ENCODE measurements around the gene UBXN7. TPM values are rescaled to one million over a fixed set of nuclear protein-coding genes. Genes with fewer than 3 reads are reported as not detected.
"Not testable (repeated sequence)": the region's sequence is repeated elsewhere in the genome, so short reads cannot be mapped to it uniquely, and the experiment has no call there.

UBXN7 gene
- total RNA-seq, 1 donor, result 21.0 TPM

GRCh38 chr3:196454935-196455334 lies 22.7 kb upstream of the UBXN7 start:
- no peaks in the 10 kb centered on the region for H3K36me3 ChIP-seq (ENCODE audit: insufficient read depth, low read length)
- no peak overlapping the region for H3K27ac ChIP-seq (ENCODE audit: low read depth, low read length)
- H3K9me3 ChIP-seq (ENCODE audit: low read depth, low read length), result no peaks in the 10 kb centered on the region
- no peak for TF ChIP-seq CTCF (IDR thresholded peaks at IDR 0.05; ENCODE audit: extremely low read depth, low read depth, low read length)
- no peak overlapping the region for H2AFZ ChIP-seq (ENCODE audit: low read length)
- peak; percentile 76 for DNase-seq (ENCODE audit: insufficient read length, low spot score, missing footprints)
- no peaks in the 10 kb centered on the region for H4K20me1 ChIP-seq (ENCODE audit: insufficient read depth, low read length)
- no peak overlapping the region for H3K4me3 ChIP-seq (ENCODE audit: insufficient read depth, low read length)
- H3K4me1 ChIP-seq (ENCODE audit: insufficient read depth, low read length), result no peaks in the 10 kb centered on the region
- H3K27me3 ChIP-seq (ENCODE audit: insufficient read depth, low read length), result no peaks in the 10 kb centered on the region
- H3K4me2 ChIP-seq (ENCODE audit: insufficient read depth, low read length), result no peak overlapping the region
- H3K79me2 ChIP-seq (ENCODE audit: insufficient read depth, low read length), result no peaks in the 10 kb centered on the region

- not testable (repeated sequence) for H3K9me3 ChIP-seq (ENCODE audit: low read depth, low read length); H3K27me3 ChIP-seq (ENCODE audit: insufficient read depth, low read length); H3K4me1 ChIP-seq (ENCODE audit: insufficient read depth, low read length); H3K27ac ChIP-seq (ENCODE audit: low read depth, low read length); H3K36me3 ChIP-seq (ENCODE audit: insufficient read depth, low read length); H4K20me1 ChIP-seq (ENCODE audit: insufficient read depth, low read length); H3K4me2 ChIP-seq (ENCODE audit: insufficient read depth, low read length); H3K79me2 ChIP-seq (ENCODE audit: insufficient read depth, low read length); DNase-seq (ENCODE audit: insufficient read length, low spot score, missing footprints); H3K4me3 ChIP-seq (ENCODE audit: insufficient read depth, low read length); H2AFZ ChIP-seq (ENCODE audit: low read length)
These were observed 13.2 kb upstream of the UBXN7 start for GRCh38 chr3:196445391-196445790.

- no peak overlapping the region for H3K4me3 ChIP-seq (ENCODE audit: insufficient read depth, low read length)
- no peak for TF ChIP-seq CTCF (IDR thresholded peaks at IDR 0.05; ENCODE audit: extremely low read depth, low read depth, low read length)
- peak overlapping the region; percentile 10 for H3K4me2 ChIP-seq (ENCODE audit: insufficient read depth, low read length)
- no peaks in the 10 kb centered on the region for H3K79me2 ChIP-seq (ENCODE audit: insufficient read depth, low read length)
- no peaks in the 10 kb centered on the region for H4K20me1 ChIP-seq (ENCODE audit: insufficient read depth, low read length)
- DNase-seq (ENCODE audit: insufficient read length, low spot score, missing footprints), result no peak
- no peaks in the 10 kb centered on the region for H3K36me3 ChIP-seq (ENCODE audit: insufficient read depth, low read length)
- H3K9me3 ChIP-seq (ENCODE audit: low read depth, low read length), result no peaks in the 10 kb centered on the region
- H3K27ac ChIP-seq (ENCODE audit: low read depth, low read length), result no peak overlapping the region
- peaks cover 9% of the 10 kb centered on the region for H3K4me1 ChIP-seq (ENCODE audit: insufficient read depth, low read length)
- H2AFZ ChIP-seq (ENCODE audit: low read length), result peak overlapping the region; percentile 31
- H3K27me3 ChIP-seq (ENCODE audit: insufficient read depth, low read length), result no peaks in the 10 kb centered on the region
These were observed 12.3 kb upstream of the UBXN7 start for GRCh38 chr3:196444500-196444894.

GRCh38 chr3:196440696-196441095 lies 8.5 kb upstream of the UBXN7 start:
- no peak for TF ChIP-seq CTCF (IDR thresholded peaks at IDR 0.05; ENCODE audit: extremely low read depth, low read depth, low read length)
- Histone ChIP-seq H3K9me3 (ENCODE audit: low read depth, low read length) (no peaks in the 10 kb centered on the region), H3K4me2 (ENCODE audit: insufficient read depth, low read length) (no peak overlapping the region), H3K4me1 (ENCODE audit: insufficient read depth, low read length) (peaks cover 9% of the 10 kb centered on the region), H2AFZ (ENCODE audit: low read length) (no peak overlapping the region), H3K4me3 (ENCODE audit: insufficient read depth, low read length) (no peak overlapping the region), H3K27ac (ENCODE audit: low read depth, low read length) (peak overlapping the region; percentile 10), H3K27me3 (ENCODE audit: insufficient read depth, low read length) (no peaks in the 10 kb centered on the region), H3K36me3 (ENCODE audit: insufficient read depth, low read length) (no peaks in the 10 kb centered on the region), H3K79me2 (ENCODE audit: insufficient read depth, low read length) (no peaks in the 10 kb centered on the region), H4K20me1 (ENCODE audit: insufficient read depth, low read length) (no peaks in the 10 kb centered on the region)
- DNase-seq (ENCODE audit: insufficient read length, low spot score, missing footprints), result peak; percentile 31

All from osteoblast (primary cell).